K562 (cell line): Measurements from ENCODE around the gene RASIP1. TPM values are rescaled to one million over a fixed set of nuclear protein-coding genes. Genes with fewer than 3 reads are reported as not detected.
A peak's percentile ranks its signal among the peaks of the same experiment; 100 is the strongest.

ENCODE experiments used
- BCOR ChIP-seq: fragments of 450-650 bp; IDR thresholded peaks from 2 replicates; pipeline ENCODE4 v1.6.1; 2016
- FOXJ2 ChIP-seq: fragments of 200-800 bp; sonication (Bioruptor generic); IDR thresholded peaks from 2 replicates; pipeline ENCODE4 v1.6.1; 2016; ENCODE audit warnings: missing genetic modification characterization, missing compliant biosample characterization
- LEF1 ChIP-seq: fragments of 450-650 bp; IDR thresholded peaks from 2 replicates; pipeline ENCODE4 v1.6.1; 2016; ENCODE audit warnings: mild to moderate bottlenecking
- MTA3 ChIP-seq: fragments of 450-650 bp; formaldehyde crosslinking; IDR thresholded peaks from 2 replicates; pipeline ENCODE4 v1.6.1; 2017; ENCODE audit warnings: mild to moderate bottlenecking, borderline replicate concordance
- NR0B1 ChIP-seq: fragments of 450-650 bp; IDR thresholded peaks from one replicate; pipeline ENCODE4 v1.6.1; 2018; ENCODE audit warnings: mild to moderate bottlenecking, moderate library complexity; ENCODE audit not compliant: partially characterized antibody
- NR2C2 ChIP-seq, 2 experiments: fragments of 200-800 bp in 1 of 2; sonication (Bioruptor generic) in 1 of 2; sonication (generic) in 1 of 2; formaldehyde crosslinking in 1 of 2; IDR thresholded peaks; 2 replicates each; pipeline versions ENCODE4 v1.6.1 to v1.8.0; 2016 to 2022; ENCODE audit warnings: mild to moderate bottlenecking in 1 of 2, missing compliant biosample characterization in 1 of 2, missing genetic modification characterization in 1 of 2, missing genetic modification reagents in 1 of 2
- NR2F6 ChIP-seq: fragments of 450-650 bp; formaldehyde crosslinking; IDR thresholded peaks from 2 replicates; pipeline ENCODE4 v1.4.0; 2020; ENCODE audit warnings: mild to moderate bottlenecking
- PHB2 ChIP-seq: fragments of 450-650 bp; IDR thresholded peaks from 2 replicates; pipeline ENCODE4 v1.6.1; 2017; ENCODE audit warnings: low read depth
- POLR2AphosphoS2 ChIP-seq: IDR thresholded peaks from 2 replicates; pipeline ENCODE4 v1.6.1; 2012; ENCODE audit warnings: low read length, improper control_type of control experiment
- POLR2G ChIP-seq: fragments of 200-400 bp; formaldehyde crosslinking; IDR thresholded peaks from 2 replicates; pipeline ENCODE4 v1.6.1; 2017; ENCODE audit warnings: low read depth, mild to moderate bottlenecking, antibody characterized with exemption, low read length, moderate library complexity
- PREB ChIP-seq: sonication (generic); formaldehyde crosslinking; IDR thresholded peaks from 2 replicates; pipeline ENCODE4 v1.8.1; 2023; ENCODE audit warnings: mild to moderate bottlenecking, missing genetic modification reagents
- RBM34 ChIP-seq: fragments of 200-400 bp; formaldehyde crosslinking; IDR thresholded peaks from 2 replicates; pipeline ENCODE4 v1.6.1; 2018; ENCODE audit warnings: low read length, borderline replicate concordance; ENCODE audit not compliant: insufficient read depth
- TAL1 ChIP-seq: fragments of 450-650 bp; IDR thresholded peaks from 2 replicates; pipeline ENCODE4 v1.6.1; 2016; ENCODE audit warnings: mild to moderate bottlenecking
- TCF7L2 ChIP-seq: fragments of 150-350 bp; IDR thresholded peaks from 2 replicates; pipeline ENCODE4 v1.6.1; 2016; ENCODE audit warnings: low read depth, mild to moderate bottlenecking, low read length, moderate library complexity
- TEAD1 ChIP-seq, 2 experiments: fragments of 450-650 bp in 1 of 2; sonication (generic) in 1 of 2; formaldehyde crosslinking; IDR thresholded peaks; 2 replicates each; pipeline versions ENCODE4 v1.4.0 to v1.8.0; 2020 to 2022; ENCODE audit warnings: mild to moderate bottlenecking in 2 of 2, missing genetic modification reagents in 1 of 2
- TOE1 ChIP-seq, 2 experiments: fragments of 450-650 bp in 1 of 2; sonication (generic) in 1 of 2; formaldehyde crosslinking in 1 of 2; IDR thresholded peaks; 2 replicates each; pipeline versions ENCODE4 v1.7.1 to v1.8.0; 2016 to 2022; ENCODE audit warnings: borderline replicate concordance in 2 of 2, mild to moderate bottlenecking in 2 of 2, antibody characterized with exemption in 1 of 2, inconsistent platforms in 1 of 2, low read depth in 1 of 2, missing genetic modification reagents in 1 of 2, moderate library complexity in 1 of 2
- ZNF232 ChIP-seq: sonication (generic); formaldehyde crosslinking; IDR thresholded peaks from 2 replicates; pipeline ENCODE4 v1.8.0; 2022; ENCODE audit warnings: mild to moderate bottlenecking, missing genetic modification reagents
- ZNF764 ChIP-seq: fragments of 250-450 bp; sonication (Bioruptor Pico); IDR thresholded peaks from 2 replicates; pipeline ENCODE4 v1.4.0; 2020; ENCODE audit warnings: low read depth, mild to moderate bottlenecking, moderate library complexity
- polyA plus RNA-seq, 8 experiments: library from polyadenylated mRNA; depleted of rRNA in 4 of 8; stranded (reverse) in 5 of 8; unstranded in 3 of 8; fragments of >200 nt; fragmentation: Nextera tagmentation in 2 of 8; fragmentation: Illumina TruSeq in 1 of 8; extraction: Ambion mirVana in 2 of 8; extraction: Trizol in 1 of 8; gene quantifications; 2 replicates each; pipeline versions ENCODE4 v1.2.1 to v1.2.3, GENCODE V29; 2011 to 2014; ENCODE audit warnings: inconsistent platforms in 1 of 8, missing spikeins in 1 of 8
- total RNA-seq, 7 experiments: library from RNA; depleted of rRNA in 6 of 7; stranded (reverse); fragments of >200 nt in 6 of 7; fragmentation: Illumina TruSeq in 2 of 7; extraction: Trizol in 2 of 7; gene quantifications; 2 replicates each; pipeline versions ENCODE4 v1.2.1 to v1.2.3, GENCODE V29; 2011 to 2021; ENCODE audit warnings: low replicate concordance in 1 of 7
- TF ChIP-seq, protein P1 (sequence below): fragments of 450-650 bp; IDR thresholded peaks from 2 replicates; pipeline ENCODE4 v1.6.1; 2016; ENCODE audit warnings: mild to moderate bottlenecking
- TF ChIP-seq, protein P2 (sequence below), 2 experiments: fragments of 450-650 bp in 1 of 2; sonication (generic) in 1 of 2; formaldehyde crosslinking; conservative IDR thresholded peaks; 2 replicates each; pipeline versions ENCODE4 v1.4.0 to v1.8.1; 2020 to 2022; ENCODE audit warnings: mild to moderate bottlenecking in 1 of 2, missing genetic modification reagents in 1 of 2
- TF ChIP-seq, protein P3 (sequence below): fragments of 250-450 bp; sonication (Bioruptor Pico); IDR thresholded peaks from 2 replicates; pipeline ENCODE4 v1.8.0; 2021; ENCODE audit warnings: mild to moderate bottlenecking, moderate library complexity

The RASIP1 gene
- total and polyA plus RNA-seq, 9 of the 15 experiments (the other 6 are each of a cell fraction or from before 2014, with no cell fraction given) = 0.20 to 4.7 (median 1.5) TPM

GRCh38 chr19:48737360-48737998 lies 2.9 kb downstream of the RASIP1 start (continued):
- no peak; the same call in 1 of the 2 replicates for TF ChIP-seq FOXJ2 (tag)
- TF ChIP-seq ZNF232 (CRISPR knock-in tag) = no peak
- no peak for TF ChIP-seq PHB2
- TF ChIP-seq, protein P1, sequence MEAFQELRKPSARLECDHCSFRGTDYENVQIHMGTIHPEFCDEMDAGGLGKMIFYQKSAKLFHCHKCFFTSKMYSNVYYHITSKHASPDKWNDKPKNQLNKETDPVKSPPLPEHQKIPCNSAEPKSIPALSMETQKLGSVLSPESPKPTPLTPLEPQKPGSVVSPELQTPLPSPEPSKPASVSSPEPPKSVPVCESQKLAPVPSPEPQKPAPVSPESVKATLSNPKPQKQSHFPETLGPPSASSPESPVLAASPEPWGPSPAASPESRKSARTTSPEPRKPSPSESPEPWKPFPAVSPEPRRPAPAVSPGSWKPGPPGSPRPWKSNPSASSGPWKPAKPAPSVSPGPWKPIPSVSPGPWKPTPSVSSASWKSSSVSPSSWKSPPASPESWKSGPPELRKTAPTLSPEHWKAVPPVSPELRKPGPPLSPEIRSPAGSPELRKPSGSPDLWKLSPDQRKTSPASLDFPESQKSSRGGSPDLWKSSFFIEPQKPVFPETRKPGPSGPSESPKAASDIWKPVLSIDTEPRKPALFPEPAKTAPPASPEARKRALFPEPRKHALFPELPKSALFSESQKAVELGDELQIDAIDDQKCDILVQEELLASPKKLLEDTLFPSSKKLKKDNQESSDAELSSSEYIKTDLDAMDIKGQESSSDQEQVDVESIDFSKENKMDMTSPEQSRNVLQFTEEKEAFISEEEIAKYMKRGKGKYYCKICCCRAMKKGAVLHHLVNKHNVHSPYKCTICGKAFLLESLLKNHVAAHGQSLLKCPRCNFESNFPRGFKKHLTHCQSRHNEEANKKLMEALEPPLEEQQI = no peak
- no peak for TF ChIP-seq POLR2AphosphoS2
- TF ChIP-seq NR0B1 = no peak
- TF ChIP-seq TOE1 (IDR thresholded peaks at IDR 0.05; ENCODE audit: borderline replicate concordance) = no peak
- no peak for TF ChIP-seq TOE1 (CRISPR knock-in tag; IDR thresholded peaks at IDR 0.05; ENCODE audit: borderline replicate concordance, low read depth)
- TF ChIP-seq TAL1 = no peak
- TF ChIP-seq LEF1 = no peak
- TF ChIP-seq POLR2G = no peak
- no peak for TF ChIP-seq TCF7L2
- TF ChIP-seq PREB = no peak
- no peak for TF ChIP-seq BCOR
- TF ChIP-seq, protein P2, sequence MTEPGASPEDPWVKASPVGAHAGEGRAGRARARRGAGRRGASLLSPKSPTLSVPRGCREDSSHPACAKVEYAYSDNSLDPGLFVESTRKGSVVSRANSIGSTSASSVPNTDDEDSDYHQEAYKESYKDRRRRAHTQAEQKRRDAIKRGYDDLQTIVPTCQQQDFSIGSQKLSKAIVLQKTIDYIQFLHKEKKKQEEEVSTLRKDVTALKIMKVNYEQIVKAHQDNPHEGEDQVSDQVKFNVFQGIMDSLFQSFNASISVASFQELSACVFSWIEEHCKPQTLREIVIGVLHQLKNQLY (CRISPR knock-in tag; conservative IDR thresholded peaks at IDR 0.05) = no peak
- no peak for TF ChIP-seq ZNF764 (CRISPR knock-in tag)
- 0 out of 2 replicates have a peak, but pooled peaks have one; percentile 39 for TF ChIP-seq MTA3
- TF ChIP-seq NR2C2 (CRISPR knock-in tag; IDR thresholded peaks at IDR 0.05) = no peak
- no peak; the same call in 1 of the 2 replicates for TF ChIP-seq NR2C2 (tag; IDR thresholded peaks at IDR 0.05)
- TF ChIP-seq, protein P3, sequence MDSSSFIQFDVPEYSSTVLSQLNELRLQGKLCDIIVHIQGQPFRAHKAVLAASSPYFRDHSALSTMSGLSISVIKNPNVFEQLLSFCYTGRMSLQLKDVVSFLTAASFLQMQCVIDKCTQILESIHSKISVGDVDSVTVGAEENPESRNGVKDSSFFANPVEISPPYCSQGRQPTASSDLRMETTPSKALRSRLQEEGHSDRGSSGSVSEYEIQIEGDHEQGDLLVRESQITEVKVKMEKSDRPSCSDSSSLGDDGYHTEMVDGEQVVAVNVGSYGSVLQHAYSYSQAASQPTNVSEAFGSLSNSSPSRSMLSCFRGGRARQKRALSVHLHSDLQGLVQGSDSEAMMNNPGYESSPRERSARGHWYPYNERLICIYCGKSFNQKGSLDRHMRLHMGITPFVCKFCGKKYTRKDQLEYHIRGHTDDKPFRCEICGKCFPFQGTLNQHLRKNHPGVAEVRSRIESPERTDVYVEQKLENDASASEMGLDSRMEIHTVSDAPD (CRISPR knock-in tag) = no peak
- no peak for TF ChIP-seq NR2F6 (CRISPR knock-in tag)
- no peak for TF ChIP-seq RBM34
- no peak for TF ChIP-seq TEAD1 (CRISPR knock-in tag; IDR thresholded peaks at IDR 0.05)
